HEK293 (cell line): ENCODE data around the gene KBTBD13.

ENCODE experiments used
- CTCF ChIA-PET: fragments of 350-600 bp; formaldehyde crosslinking; extraction: SDS; loops from one replicate; lab custom pipeline; 2021; ENCODE audit warnings: antibody characterized with exemption; lab: Yijun Ruan, JAX
- POLR2A ChIA-PET: fragments of 300-600 bp; formaldehyde crosslinking; extraction: SDS; loops from one replicate; lab custom pipeline; 2020; ENCODE audit warnings: antibody characterized with exemption, inconsistent platforms; lab: Yijun Ruan, JAX
- H3K27ac ChIP-seq: fragments of 200-500 bp; sonication (Bioruptor generic); 2 replicates; pipeline ENCODE4 v1.5.1; 2014; ENCODE audit warnings: low read depth, low read length, control low read depth, inconsistent platforms; ENCODE audit errors: extremely low read depth
- H3K36me3 ChIP-seq, 2 experiments: fragments of 200-500 bp in 1 of 2; sonication (Bioruptor generic) in 1 of 2; 1 replicate in 1 of 2; 2 replicates in 1 of 2; pipeline ENCODE4 v1.5.1; 2014 to 2017; ENCODE audit warnings: inconsistent platforms in 2 of 2, low read length in 2 of 2; ENCODE audit not compliant: control insufficient read depth in 2 of 2, insufficient read depth in 1 of 2
- H3K4me1 ChIP-seq: fragments of 200-500 bp; sonication (Bioruptor generic); 2 replicates; pipeline ENCODE4 v1.5.1; 2014; ENCODE audit warnings: mild to moderate bottlenecking, low read length, inconsistent platforms; ENCODE audit not compliant: control insufficient read depth, insufficient read depth
- H3K4me3 ChIP-seq: 2 replicates; pipeline ENCODE4 v1.5.1; 2011; ENCODE audit warnings: low read depth, mild to moderate bottlenecking, control low read depth, low read length, moderate library complexity
- H3K9me3 ChIP-seq: fragments of 200-500 bp; sonication (Bioruptor generic); 2 replicates; pipeline ENCODE4 v1.5.1; 2014; ENCODE audit warnings: low read depth, low read length, inconsistent platforms; ENCODE audit not compliant: control insufficient read depth, insufficient read depth
- HOXC10 ChIP-seq: sonication (generic); formaldehyde crosslinking; IDR thresholded peaks from 2 replicates; pipeline ENCODE4 v1.8.1; 2023; ENCODE audit warnings: mild to moderate bottlenecking, missing genetic modification reagents
- IKZF3 ChIP-seq: fragments of 450-650 bp; IDR thresholded peaks from 2 replicates; pipeline ENCODE4 v1.5.0; 2018; ENCODE audit warnings: missing biosample characterization, mild to moderate bottlenecking, missing genetic modification characterization, moderate library complexity
- KLF9 ChIP-seq: fragments of 450-650 bp; formaldehyde crosslinking; IDR thresholded peaks from 2 replicates; pipeline ENCODE4 v1.5.1; 2016; ENCODE audit warnings: missing biosample characterization, missing genetic modification characterization, low read depth
- OVOL3 ChIP-seq: fragments of 450-650 bp; formaldehyde crosslinking; IDR thresholded peaks from 2 replicates; pipeline ENCODE4 v1.5.1; 2016; ENCODE audit warnings: missing biosample characterization, missing genetic modification characterization
- ZNF112 ChIP-seq: fragments of 450-650 bp; formaldehyde crosslinking; IDR thresholded peaks from 2 replicates; pipeline ENCODE4 v1.5.0; 2017; ENCODE audit warnings: missing biosample characterization, missing genetic modification characterization
- ZNF114 ChIP-seq: fragments of 450-650 bp; formaldehyde crosslinking; IDR thresholded peaks from 2 replicates; pipeline ENCODE4 v1.5.0; 2017; ENCODE audit warnings: missing biosample characterization, missing genetic modification characterization
- ZNF138 ChIP-seq: fragments of 450-650 bp; formaldehyde crosslinking; IDR thresholded peaks from 2 replicates; pipeline ENCODE4 v1.5.1; 2016; ENCODE audit warnings: missing biosample characterization, missing genetic modification characterization, borderline replicate concordance
- ZNF292 ChIP-seq: fragments of 450-650 bp; formaldehyde crosslinking; IDR thresholded peaks from 2 replicates; pipeline ENCODE4 v1.5.1; 2016; ENCODE audit warnings: low read depth, missing biosample characterization, missing genetic modification characterization, borderline replicate concordance
- ZNF514 ChIP-seq: fragments of 450-650 bp; formaldehyde crosslinking; IDR thresholded peaks from 2 replicates; pipeline ENCODE4 v1.5.1; 2016; ENCODE audit warnings: missing biosample characterization, missing genetic modification characterization
- ZNF701 ChIP-seq: fragments of 450-650 bp; formaldehyde crosslinking; IDR thresholded peaks from 2 replicates; pipeline ENCODE4 v1.5.1; 2016; ENCODE audit warnings: missing biosample characterization, missing genetic modification characterization
- ZXDB ChIP-seq: fragments of 450-650 bp; formaldehyde crosslinking; IDR thresholded peaks from 2 replicates; pipeline ENCODE4 v1.5.1; 2016; ENCODE audit warnings: missing biosample characterization, missing genetic modification characterization
- TF ChIP-seq, protein P1 (sequence below): fragments of 450-650 bp; formaldehyde crosslinking; IDR thresholded peaks from 2 replicates; pipeline ENCODE4 v1.5.1; 2016; ENCODE audit warnings: missing biosample characterization, missing genetic modification characterization, borderline replicate concordance
- TF ChIP-seq, protein P2 (sequence below): fragments of 450-650 bp; formaldehyde crosslinking; IDR thresholded peaks from 2 replicates; pipeline ENCODE4 v1.5.1; 2016; ENCODE audit warnings: missing biosample characterization, missing genetic modification characterization
- TF ChIP-seq, protein P3 (sequence below): fragments of 450-650 bp; formaldehyde crosslinking; IDR thresholded peaks from 2 replicates; pipeline ENCODE4 v1.5.1; 2016; ENCODE audit warnings: missing biosample characterization, missing genetic modification characterization
- TF ChIP-seq, protein P4 (sequence below): fragments of 450-650 bp; IDR thresholded peaks from 2 replicates; pipeline ENCODE4 v1.5.1; 2018; ENCODE audit warnings: missing biosample characterization, missing genetic modification characterization
- TF ChIP-seq, protein P5 (sequence below): fragments of 450-650 bp; formaldehyde crosslinking; optimal IDR thresholded peaks from 2 replicates; pipeline ENCODE3; 2016; ENCODE audit warnings: missing biosample characterization, mild to moderate bottlenecking, missing genetic modification characterization
- TF ChIP-seq, protein P6 (sequence below): fragments of 450-650 bp; formaldehyde crosslinking; IDR thresholded peaks from 2 replicates; pipeline ENCODE4; 2016; ENCODE audit warnings: missing biosample characterization, missing genetic modification characterization

The KBTBD13 gene

DNA sequence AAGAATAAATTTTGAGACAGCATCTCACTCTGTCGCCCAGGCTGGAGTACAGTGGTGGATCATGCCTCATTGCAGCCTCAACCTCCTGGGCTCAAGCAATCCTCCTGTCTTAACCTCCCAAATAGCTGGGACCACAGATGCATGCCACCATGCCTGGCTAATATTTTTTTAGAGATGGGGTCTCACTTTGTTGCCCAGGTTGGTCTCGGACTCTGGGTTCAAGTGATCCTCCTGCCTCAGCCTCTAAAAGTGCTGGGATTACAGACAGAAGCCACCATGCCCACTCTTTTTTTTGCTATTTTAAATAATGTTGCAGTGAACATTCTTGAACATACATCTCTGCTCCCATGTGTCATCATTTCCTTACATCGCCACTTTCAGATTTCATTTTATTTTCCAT lies 38.1 kb upstream of the KBTBD13 start (continued):
- TF ChIP-seq, protein P1, sequence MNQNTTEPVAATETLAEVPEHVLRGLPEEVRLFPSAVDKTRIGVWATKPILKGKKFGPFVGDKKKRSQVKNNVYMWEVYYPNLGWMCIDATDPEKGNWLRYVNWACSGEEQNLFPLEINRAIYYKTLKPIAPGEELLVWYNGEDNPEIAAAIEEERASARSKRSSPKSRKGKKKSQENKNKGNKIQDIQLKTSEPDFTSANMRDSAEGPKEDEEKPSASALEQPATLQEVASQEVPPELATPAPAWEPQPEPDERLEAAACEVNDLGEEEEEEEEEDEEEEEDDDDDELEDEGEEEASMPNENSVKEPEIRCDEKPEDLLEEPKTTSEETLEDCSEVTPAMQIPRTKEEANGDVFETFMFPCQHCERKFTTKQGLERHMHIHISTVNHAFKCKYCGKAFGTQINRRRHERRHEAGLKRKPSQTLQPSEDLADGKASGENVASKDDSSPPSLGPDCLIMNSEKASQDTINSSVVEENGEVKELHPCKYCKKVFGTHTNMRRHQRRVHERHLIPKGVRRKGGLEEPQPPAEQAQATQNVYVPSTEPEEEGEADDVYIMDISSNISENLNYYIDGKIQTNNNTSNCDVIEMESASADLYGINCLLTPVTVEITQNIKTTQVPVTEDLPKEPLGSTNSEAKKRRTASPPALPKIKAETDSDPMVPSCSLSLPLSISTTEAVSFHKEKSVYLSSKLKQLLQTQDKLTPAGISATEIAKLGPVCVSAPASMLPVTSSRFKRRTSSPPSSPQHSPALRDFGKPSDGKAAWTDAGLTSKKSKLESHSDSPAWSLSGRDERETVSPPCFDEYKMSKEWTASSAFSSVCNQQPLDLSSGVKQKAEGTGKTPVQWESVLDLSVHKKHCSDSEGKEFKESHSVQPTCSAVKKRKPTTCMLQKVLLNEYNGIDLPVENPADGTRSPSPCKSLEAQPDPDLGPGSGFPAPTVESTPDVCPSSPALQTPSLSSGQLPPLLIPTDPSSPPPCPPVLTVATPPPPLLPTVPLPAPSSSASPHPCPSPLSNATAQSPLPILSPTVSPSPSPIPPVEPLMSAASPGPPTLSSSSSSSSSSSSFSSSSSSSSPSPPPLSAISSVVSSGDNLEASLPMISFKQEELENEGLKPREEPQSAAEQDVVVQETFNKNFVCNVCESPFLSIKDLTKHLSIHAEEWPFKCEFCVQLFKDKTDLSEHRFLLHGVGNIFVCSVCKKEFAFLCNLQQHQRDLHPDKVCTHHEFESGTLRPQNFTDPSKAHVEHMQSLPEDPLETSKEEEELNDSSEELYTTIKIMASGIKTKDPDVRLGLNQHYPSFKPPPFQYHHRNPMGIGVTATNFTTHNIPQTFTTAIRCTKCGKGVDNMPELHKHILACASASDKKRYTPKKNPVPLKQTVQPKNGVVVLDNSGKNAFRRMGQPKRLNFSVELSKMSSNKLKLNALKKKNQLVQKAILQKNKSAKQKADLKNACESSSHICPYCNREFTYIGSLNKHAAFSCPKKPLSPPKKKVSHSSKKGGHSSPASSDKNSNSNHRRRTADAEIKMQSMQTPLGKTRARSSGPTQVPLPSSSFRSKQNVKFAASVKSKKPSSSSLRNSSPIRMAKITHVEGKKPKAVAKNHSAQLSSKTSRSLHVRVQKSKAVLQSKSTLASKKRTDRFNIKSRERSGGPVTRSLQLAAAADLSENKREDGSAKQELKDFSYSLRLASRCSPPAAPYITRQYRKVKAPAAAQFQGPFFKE = no peak

DNA sequence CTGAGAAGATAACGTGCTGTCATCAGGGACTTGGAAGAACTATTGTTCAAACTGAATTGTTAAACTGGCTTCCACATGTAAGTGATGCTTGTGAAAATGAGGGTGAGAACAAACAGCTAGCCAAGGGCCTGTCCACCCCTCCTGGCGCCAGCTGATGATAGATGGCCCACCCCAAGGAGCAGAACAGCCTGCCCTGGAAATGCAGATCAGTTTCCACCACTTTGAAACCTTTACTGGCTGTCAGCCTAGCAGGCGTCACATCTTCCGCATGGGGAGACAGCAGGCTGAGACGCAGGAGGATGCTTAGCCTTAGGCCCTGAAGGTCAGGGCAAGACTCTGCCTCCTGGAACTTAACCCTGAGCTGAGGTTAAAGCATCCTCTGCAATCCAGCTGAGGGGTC lies 37.7 kb upstream of the KBTBD13 start:
- Histone ChIP-seq H3K4me3 (no peak overlapping the region), H3K27ac (no peak overlapping the region), H3K36me3 (no peaks in the 10 kb centered on the region), H3K4me1 (no peaks in the 10 kb centered on the region), H3K9me3 (no peaks in the 10 kb centered on the region)
- POLR2A ChIA-PET = no interaction called here
- CTCF ChIA-PET = interaction anchor here (1.2 to 2.0 kb wide), 3 partner anchors 16 to 229 kb away, joined by 3 to 8 read pairs (median 5); no protein-coding TSS in a partner anchor
- TF ChIP-seq ZXDB (tag by site-specific recombination) (no peak), IKZF3 (tag by site-specific recombination) (no peak), ZNF114 (no peak), ZNF112 (tag by site-specific recombination) (no peak), KLF9 (no peak), OVOL3 (tag by site-specific recombination) (no peak), HOXC10 (CRISPR knock-in tag) (no peak), ZNF292 (tag by site-specific recombination) (no peak), ZNF138 (tag by site-specific recombination) (no peak), ZNF514 (no peak), ZNF701 (tag by site-specific recombination) (no peak)
- TF ChIP-seq, protein P2, sequence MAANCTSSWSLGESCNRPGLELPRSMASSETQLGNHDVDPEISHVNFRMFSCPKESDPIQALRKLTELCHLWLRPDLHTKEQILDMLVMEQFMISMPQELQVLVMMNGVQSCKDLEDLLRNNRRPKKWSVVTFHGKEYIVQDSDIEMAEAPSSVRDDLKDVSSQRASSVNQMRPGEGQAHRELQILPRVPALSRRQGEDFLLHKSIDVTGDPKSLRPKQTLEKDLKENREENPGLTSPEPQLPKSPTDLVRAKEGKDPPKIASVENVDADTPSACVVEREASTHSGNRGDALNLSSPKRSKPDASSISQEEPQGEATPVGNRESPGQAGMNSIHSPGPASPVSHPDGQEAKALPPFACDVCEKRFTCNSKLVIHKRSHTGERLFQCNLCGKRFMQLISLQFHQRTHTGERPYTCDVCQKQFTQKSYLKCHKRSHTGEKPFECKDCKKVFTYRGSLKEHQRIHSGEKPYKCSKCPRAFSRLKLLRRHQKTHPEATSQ (tag by site-specific recombination) = no peak
- TF ChIP-seq, protein P3, sequence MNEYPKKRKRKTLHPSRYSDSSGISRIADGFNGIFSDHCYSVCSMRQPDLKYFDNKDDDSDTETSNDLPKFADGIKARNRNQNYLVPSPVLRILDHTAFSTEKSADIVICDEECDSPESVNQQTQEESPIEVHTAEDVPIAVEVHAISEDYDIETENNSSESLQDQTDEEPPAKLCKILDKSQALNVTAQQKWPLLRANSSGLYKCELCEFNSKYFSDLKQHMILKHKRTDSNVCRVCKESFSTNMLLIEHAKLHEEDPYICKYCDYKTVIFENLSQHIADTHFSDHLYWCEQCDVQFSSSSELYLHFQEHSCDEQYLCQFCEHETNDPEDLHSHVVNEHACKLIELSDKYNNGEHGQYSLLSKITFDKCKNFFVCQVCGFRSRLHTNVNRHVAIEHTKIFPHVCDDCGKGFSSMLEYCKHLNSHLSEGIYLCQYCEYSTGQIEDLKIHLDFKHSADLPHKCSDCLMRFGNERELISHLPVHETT = no peak
- TF ChIP-seq, protein P4, sequence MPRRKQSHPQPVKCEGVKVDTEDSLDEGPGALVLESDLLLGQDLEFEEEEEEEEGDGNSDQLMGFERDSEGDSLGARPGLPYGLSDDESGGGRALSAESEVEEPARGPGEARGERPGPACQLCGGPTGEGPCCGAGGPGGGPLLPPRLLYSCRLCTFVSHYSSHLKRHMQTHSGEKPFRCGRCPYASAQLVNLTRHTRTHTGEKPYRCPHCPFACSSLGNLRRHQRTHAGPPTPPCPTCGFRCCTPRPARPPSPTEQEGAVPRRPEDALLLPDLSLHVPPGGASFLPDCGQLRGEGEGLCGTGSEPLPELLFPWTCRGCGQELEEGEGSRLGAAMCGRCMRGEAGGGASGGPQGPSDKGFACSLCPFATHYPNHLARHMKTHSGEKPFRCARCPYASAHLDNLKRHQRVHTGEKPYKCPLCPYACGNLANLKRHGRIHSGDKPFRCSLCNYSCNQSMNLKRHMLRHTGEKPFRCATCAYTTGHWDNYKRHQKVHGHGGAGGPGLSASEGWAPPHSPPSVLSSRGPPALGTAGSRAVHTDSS (tag by site-specific recombination) = no peak
- TF ChIP-seq, protein P5, sequence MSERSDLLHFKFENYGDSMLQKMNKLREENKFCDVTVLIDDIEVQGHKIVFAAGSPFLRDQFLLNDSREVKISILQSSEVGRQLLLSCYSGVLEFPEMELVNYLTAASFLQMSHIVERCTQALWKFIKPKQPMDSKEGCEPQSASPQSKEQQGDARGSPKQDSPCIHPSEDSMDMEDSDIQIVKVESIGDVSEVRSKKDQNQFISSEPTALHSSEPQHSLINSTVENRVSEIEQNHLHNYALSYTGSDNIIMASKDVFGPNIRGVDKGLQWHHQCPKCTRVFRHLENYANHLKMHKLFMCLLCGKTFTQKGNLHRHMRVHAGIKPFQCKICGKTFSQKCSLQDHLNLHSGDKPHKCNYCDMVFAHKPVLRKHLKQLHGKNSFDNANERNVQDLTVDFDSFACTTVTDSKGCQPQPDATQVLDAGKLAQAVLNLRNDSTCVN (tag by site-specific recombination) = no peak
- TF ChIP-seq, protein P6, sequence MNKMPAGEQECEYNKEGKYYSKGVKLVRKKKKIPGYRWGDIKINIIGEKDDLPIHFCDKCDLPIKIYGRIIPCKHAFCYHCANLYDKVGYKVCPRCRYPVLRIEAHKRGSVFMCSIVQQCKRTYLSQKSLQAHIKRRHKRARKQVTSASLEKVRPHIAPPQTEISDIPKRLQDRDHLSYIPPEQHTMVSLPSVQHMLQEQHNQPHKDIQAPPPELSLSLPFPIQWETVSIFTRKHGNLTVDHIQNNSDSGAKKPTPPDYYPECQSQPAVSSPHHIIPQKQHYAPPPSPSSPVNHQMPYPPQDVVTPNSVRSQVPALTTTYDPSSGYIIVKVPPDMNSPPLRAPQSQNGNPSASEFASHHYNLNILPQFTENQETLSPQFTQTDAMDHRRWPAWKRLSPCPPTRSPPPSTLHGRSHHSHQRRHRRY (tag by site-specific recombination) = no peak
- TF ChIP-seq, all 188 proteins: peak for 0
